SK-N-MC (cell line): Measurements from ENCODE around the gene CCDC27.

Experiments
- EZH2 ChIP-seq: fragments of 200-600 bp; sonication (generic); IDR thresholded peaks from one replicate; pipeline ENCODE4 v1.6.1; 2017; ENCODE audit warnings: antibody characterized with exemption
- POLR2AphosphoS5 ChIP-seq: IDR thresholded peaks from 2 replicates; pipeline ENCODE4 v1.6.1; 2012; ENCODE audit warnings: mild to moderate bottlenecking, low read depth, low read length, borderline replicate concordance

DNA sequence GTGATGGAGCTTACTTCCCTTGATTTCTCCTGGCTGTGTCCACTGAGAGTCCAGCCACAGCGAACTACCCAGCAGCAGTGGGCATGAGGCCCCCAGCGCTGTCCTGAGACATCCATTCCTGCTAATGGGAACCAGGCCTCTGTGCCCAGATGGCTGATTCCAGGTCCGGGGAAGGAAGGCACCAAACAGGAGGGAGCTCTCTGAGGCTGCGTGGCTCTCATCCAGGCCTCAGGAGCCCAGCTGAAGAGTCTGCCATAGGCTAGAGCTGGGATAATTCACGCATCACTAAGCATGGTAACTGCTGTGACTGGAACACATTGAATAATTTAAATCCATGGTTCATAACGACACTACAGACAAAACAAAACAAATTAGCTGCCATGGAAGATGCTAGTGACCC, 68.8 kb downstream of the CCDC27 start:
- TF ChIP-seq POLR2AphosphoS5 (no peak), EZH2 (no peak)
